GM23338 (cell line): ENCODE measurements around the gene MAT2A. TPM values are rescaled to one million over a fixed set of nuclear protein-coding genes. Genes with fewer than 3 reads are reported as not detected.
A peak's percentile ranks its signal among the peaks of the same experiment; 100 is the strongest.

ENCODE experiments used
- ATAC-seq: fragments of 200-7000 bp; cut with Tn5 transposase; 3 replicates; pipeline ENCODE4 v1.9.1; 2020
- DNase-seq: peaks from one replicate; pipeline ENCODE4 v3.0.0-alpha.2; 2015; ENCODE audit warnings: low spot score
- H2AFZ ChIP-seq: fragments of 200-600 bp; sonication (generic); 2 replicates; pipeline ENCODE4 v1.8.0; 2016; ENCODE audit warnings: antibody characterized with exemption, mild to moderate bottlenecking, moderate library complexity
- H3F3A ChIP-seq: fragments of 200-600 bp; sonication (generic); replicated peaks from 2 replicates; pipeline ENCODE4 v1.8.0; 2017; ENCODE audit warnings: antibody characterized with exemption, mixed run types, low read depth
- H3K27ac ChIP-seq: fragments of 200-600 bp; sonication (generic); 2 replicates; pipeline ENCODE4 v1.6.1; 2016; ENCODE audit warnings: low read depth
- H3K27me3 ChIP-seq: fragments of 200-600 bp; sonication (generic); 2 replicates; pipeline ENCODE4 v1.8.0; 2016; ENCODE audit warnings: mild to moderate bottlenecking, mixed run types, moderate library complexity; ENCODE audit not compliant: insufficient read depth
- H3K36me3 ChIP-seq: fragments of 200-600 bp; sonication (generic); 2 replicates; pipeline ENCODE4 v1.8.0; 2016; ENCODE audit warnings: mild to moderate bottlenecking; ENCODE audit not compliant: insufficient read depth
- H3K4me1 ChIP-seq: fragments of 200-600 bp; sonication (generic); 2 replicates; pipeline ENCODE4 v1.8.0; 2016; ENCODE audit warnings: mild to moderate bottlenecking, moderate library complexity; ENCODE audit not compliant: insufficient read depth
- H3K4me2 ChIP-seq: fragments of 200-600 bp; sonication (generic); 2 replicates; pipeline ENCODE4 v1.7.1; 2017; ENCODE audit warnings: mixed run types
- H3K4me3 ChIP-seq: fragments of 200-600 bp; sonication (generic); 2 replicates; pipeline ENCODE4 v1.6.1; 2016; ENCODE audit warnings: mixed run types
- H3K79me2 ChIP-seq: fragments of 200-600 bp; sonication (generic); replicated peaks from 2 replicates; pipeline ENCODE4 v1.8.0; 2017; ENCODE audit warnings: mild to moderate bottlenecking; ENCODE audit not compliant: insufficient read depth
- H3K9me2 ChIP-seq: fragments of 200-600 bp; sonication (generic); 2 replicates; pipeline ENCODE4 v1.8.0; 2017; ENCODE audit not compliant: insufficient read depth
- H4K20me1 ChIP-seq: fragments of 200-600 bp; sonication (generic); replicated peaks from 2 replicates; pipeline ENCODE4 v1.8.0; 2017; ENCODE audit warnings: mild to moderate bottlenecking; ENCODE audit not compliant: insufficient read depth
- H3K27ac Mint-ChIP-seq: 2 replicates; pipeline ENCODE4 v1.8.0; 2020; ENCODE audit warnings: inconsistent platforms, mild to moderate bottlenecking, moderate library complexity, mixed read lengths
- H3K27me3 Mint-ChIP-seq: 3 replicates; pipeline ENCODE4 v1.8.0; 2022; ENCODE audit warnings: low read depth, mild to moderate bottlenecking, moderate library complexity, mixed read lengths, inconsistent platforms; ENCODE audit not compliant: insufficient read depth, poor library complexity
- H3K36me3 Mint-ChIP-seq: 3 replicates; pipeline ENCODE4 v1.8.0; 2021; ENCODE audit warnings: low read depth, mild to moderate bottlenecking, inconsistent platforms, moderate library complexity, mixed read lengths
- H3K4me1 Mint-ChIP-seq: 3 replicates; pipeline ENCODE4 v1.8.0; 2020; ENCODE audit warnings: mild to moderate bottlenecking, inconsistent platforms, mixed read lengths
- H3K4me3 Mint-ChIP-seq: 3 replicates; pipeline ENCODE4 v1.8.0; 2021; ENCODE audit warnings: moderate library complexity, mild to moderate bottlenecking, inconsistent platforms, mixed read lengths
- H3K9me3 Mint-ChIP-seq: 3 replicates; pipeline ENCODE4 v1.8.0; 2020; ENCODE audit warnings: moderate library complexity, mild to moderate bottlenecking, inconsistent platforms, mixed read lengths
- EZH2 ChIP-seq: fragments of 200-600 bp; sonication (generic); IDR thresholded peaks from one replicate; pipeline ENCODE4 v1.8.0; 2017; ENCODE audit warnings: antibody characterized with exemption, mild to moderate bottlenecking, low read depth; ENCODE audit not compliant: unreplicated experiment
- EZH2phosphoT487 ChIP-seq: fragments of 200-600 bp; sonication (generic); IDR thresholded peaks from one replicate; pipeline ENCODE4 v1.8.1; 2018; ENCODE audit warnings: antibody characterized with exemption; ENCODE audit not compliant: unreplicated experiment
- NANOG ChIP-seq: IDR thresholded peaks from 2 replicates; pipeline ENCODE4 v1.6.1; 2016; ENCODE audit warnings: antibody characterized with exemption, borderline replicate concordance
- STAT1 ChIP-seq: IDR thresholded peaks from one replicate; pipeline ENCODE4 v1.6.1; 2016; ENCODE audit warnings: antibody characterized with exemption; ENCODE audit not compliant: unreplicated experiment
- ZNF331 ChIP-seq: fragments of 250-450 bp; sonication (Bioruptor Pico); IDR thresholded peaks from 2 replicates; pipeline ENCODE4 v1.5.0; 2020; ENCODE audit warnings: low read depth, mild to moderate bottlenecking, moderate library complexity
- polyA plus RNA-seq: library from polyadenylated mRNA; unstranded; fragments of >200 nt; fragmentation: Nextera tagmentation; extraction: Ambion mirVana; gene quantifications from 2 replicates; pipeline ENCODE4 v1.2.1, GENCODE V29; 2016
- total RNA-seq: library from RNA; depleted of rRNA; stranded (reverse); fragments of >200 nt; shearing (Covaris generic); gene quantifications from 2 replicates; pipeline ENCODE4 v1.2.3, GENCODE V29; 2014
- TF ChIP-seq, protein P1 (sequence below): IDR thresholded peaks from 2 replicates; pipeline ENCODE4 v1.6.1; 2016; ENCODE audit warnings: antibody characterized with exemption
- TF ChIP-seq, protein P2 (sequence below): fragments of 250-450 bp; sonication (Bioruptor Pico); IDR thresholded peaks from 2 replicates; pipeline ENCODE4 v1.5.0; 2020; ENCODE audit warnings: mild to moderate bottlenecking, moderate library complexity
- TF ChIP-seq, protein P3 (sequence below): IDR thresholded peaks from one replicate; pipeline ENCODE4 v1.6.1; 2018; ENCODE audit warnings: antibody characterized with exemption; ENCODE audit not compliant: unreplicated experiment

The MAT2A gene
- total and polyA plus RNA-seq, 2 experiments from 2014 or later, result 105 to 232 TPM

DNA sequence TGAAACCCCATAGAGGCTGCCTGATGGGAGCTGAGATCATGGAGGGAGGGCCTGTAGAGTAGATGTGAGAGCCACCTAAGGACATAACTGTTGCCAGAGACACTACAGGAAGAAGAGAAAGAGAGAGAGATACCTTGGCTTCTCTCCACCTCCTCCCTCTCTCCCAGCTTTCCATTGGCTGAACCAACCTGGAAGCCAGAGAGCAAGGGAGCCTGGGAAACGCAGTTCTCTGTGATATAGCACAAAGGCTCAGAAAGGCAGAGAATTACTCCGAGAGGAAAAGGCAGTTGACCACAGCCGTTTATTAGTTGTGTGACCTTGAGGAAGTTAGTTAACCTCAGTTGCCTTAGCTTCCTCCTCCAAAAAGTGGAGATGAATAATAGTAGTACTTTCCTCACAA is 37.7 kb upstream of the MAT2A start:
- peak; percentile 89 for ATAC-seq
- Histone ChIP-seq H3K4me2 (no peak overlapping the region), H3K4me3 (no peak overlapping the region), H3K27me3 (no peaks in the 10 kb centered on the region), H4K20me1 (0 out of 2 replicates have a peak, but pooled peaks cover 3% of the 10 kb centered on the region), H2AFZ (peak overlapping the region; percentile 67; the same call in 1 of the 2 replicates), H3K36me3 (no peaks in the 10 kb centered on the region), H3K27ac (no peak overlapping the region), H3K4me1 (peaks cover 6% of the 10 kb centered on the region), H3K9me2 (0 out of 2 replicates have a peak, but pooled peaks cover 3% of the 10 kb centered on the region), H3K79me2 (no peaks in the 10 kb centered on the region), H3F3A (no peaks in the 10 kb centered on the region)
- H3K9me3 Mint-ChIP-seq, result no peaks in the 10 kb centered on the region; the same call in 2 of the 3 replicates
- DNase-seq, result peak; percentile 65
- no peaks in the 10 kb centered on the region for H3K36me3 Mint-ChIP-seq
- H3K4me1 Mint-ChIP-seq, result peaks cover 5% of the 10 kb centered on the region
- TF ChIP-seq NANOG, result no peak
- TF ChIP-seq, protein P1, sequence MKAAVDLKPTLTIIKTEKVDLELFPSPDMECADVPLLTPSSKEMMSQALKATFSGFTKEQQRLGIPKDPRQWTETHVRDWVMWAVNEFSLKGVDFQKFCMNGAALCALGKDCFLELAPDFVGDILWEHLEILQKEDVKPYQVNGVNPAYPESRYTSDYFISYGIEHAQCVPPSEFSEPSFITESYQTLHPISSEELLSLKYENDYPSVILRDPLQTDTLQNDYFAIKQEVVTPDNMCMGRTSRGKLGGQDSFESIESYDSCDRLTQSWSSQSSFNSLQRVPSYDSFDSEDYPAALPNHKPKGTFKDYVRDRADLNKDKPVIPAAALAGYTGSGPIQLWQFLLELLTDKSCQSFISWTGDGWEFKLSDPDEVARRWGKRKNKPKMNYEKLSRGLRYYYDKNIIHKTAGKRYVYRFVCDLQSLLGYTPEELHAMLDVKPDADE, result 0 out of 2 replicates have a peak, but pooled peaks have one; percentile 35
- H3K27ac Mint-ChIP-seq, result no peak overlapping the region; the same call in 1 of the 2 replicates
- H3K4me3 Mint-ChIP-seq, result no peak overlapping the region
- peaks cover 6% of the 10 kb centered on the region for H3K27me3 Mint-ChIP-seq

DNA sequence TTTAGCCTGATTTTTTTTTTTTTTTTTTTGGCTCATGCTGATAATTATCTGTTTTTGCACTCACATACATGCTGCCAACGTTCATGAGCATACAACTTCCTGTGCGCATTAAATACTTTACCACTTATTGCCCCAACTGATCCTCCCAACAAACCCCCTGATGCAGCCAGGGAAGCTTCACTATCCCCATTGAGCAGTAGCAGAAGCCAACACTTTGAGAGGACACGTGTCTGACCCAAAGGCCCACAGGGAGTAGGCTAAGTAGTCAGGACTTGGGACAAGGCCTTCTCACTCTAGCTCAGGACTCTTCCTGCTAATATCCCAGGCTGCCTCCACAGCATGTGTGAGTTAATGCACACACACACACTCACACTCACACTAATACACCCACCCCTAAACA is 36.2 kb upstream of the MAT2A start:
- Histone ChIP-seq H3K4me2 (no peak overlapping the region), H3K27ac (no peak overlapping the region), H2AFZ (no peak overlapping the region), H3K4me3 (no peak overlapping the region), H3K79me2 (no peaks in the 10 kb centered on the region), H3K9me2 (no peaks in the 10 kb centered on the region), H4K20me1 (0 out of 2 replicates have a peak, but pooled peaks cover 2% of the 10 kb centered on the region), H3K36me3 (no peaks in the 10 kb centered on the region), H3F3A (no peaks in the 10 kb centered on the region), H3K4me1 (peaks cover 6% of the 10 kb centered on the region), H3K27me3 (no peaks in the 10 kb centered on the region)
- H3K36me3 Mint-ChIP-seq, result no peaks in the 10 kb centered on the region
- H3K4me1 Mint-ChIP-seq, result peaks cover 5% of the 10 kb centered on the region
- H3K4me3 Mint-ChIP-seq, result no peak overlapping the region
- DNase-seq (no peak), ATAC-seq (no peak)
- H3K27ac Mint-ChIP-seq, result no peak overlapping the region
- no peaks in the 10 kb centered on the region; the same call in 2 of the 3 replicates for H3K9me3 Mint-ChIP-seq
- peaks cover 7% of the 10 kb centered on the region for H3K27me3 Mint-ChIP-seq
- no peak for TF ChIP-seq ZNF331 (CRISPR knock-in tag)
- no peak for TF ChIP-seq EZH2phosphoT487
- TF ChIP-seq STAT1, result no peak
- TF ChIP-seq, protein P1, result no peak
- TF ChIP-seq, protein P2, sequence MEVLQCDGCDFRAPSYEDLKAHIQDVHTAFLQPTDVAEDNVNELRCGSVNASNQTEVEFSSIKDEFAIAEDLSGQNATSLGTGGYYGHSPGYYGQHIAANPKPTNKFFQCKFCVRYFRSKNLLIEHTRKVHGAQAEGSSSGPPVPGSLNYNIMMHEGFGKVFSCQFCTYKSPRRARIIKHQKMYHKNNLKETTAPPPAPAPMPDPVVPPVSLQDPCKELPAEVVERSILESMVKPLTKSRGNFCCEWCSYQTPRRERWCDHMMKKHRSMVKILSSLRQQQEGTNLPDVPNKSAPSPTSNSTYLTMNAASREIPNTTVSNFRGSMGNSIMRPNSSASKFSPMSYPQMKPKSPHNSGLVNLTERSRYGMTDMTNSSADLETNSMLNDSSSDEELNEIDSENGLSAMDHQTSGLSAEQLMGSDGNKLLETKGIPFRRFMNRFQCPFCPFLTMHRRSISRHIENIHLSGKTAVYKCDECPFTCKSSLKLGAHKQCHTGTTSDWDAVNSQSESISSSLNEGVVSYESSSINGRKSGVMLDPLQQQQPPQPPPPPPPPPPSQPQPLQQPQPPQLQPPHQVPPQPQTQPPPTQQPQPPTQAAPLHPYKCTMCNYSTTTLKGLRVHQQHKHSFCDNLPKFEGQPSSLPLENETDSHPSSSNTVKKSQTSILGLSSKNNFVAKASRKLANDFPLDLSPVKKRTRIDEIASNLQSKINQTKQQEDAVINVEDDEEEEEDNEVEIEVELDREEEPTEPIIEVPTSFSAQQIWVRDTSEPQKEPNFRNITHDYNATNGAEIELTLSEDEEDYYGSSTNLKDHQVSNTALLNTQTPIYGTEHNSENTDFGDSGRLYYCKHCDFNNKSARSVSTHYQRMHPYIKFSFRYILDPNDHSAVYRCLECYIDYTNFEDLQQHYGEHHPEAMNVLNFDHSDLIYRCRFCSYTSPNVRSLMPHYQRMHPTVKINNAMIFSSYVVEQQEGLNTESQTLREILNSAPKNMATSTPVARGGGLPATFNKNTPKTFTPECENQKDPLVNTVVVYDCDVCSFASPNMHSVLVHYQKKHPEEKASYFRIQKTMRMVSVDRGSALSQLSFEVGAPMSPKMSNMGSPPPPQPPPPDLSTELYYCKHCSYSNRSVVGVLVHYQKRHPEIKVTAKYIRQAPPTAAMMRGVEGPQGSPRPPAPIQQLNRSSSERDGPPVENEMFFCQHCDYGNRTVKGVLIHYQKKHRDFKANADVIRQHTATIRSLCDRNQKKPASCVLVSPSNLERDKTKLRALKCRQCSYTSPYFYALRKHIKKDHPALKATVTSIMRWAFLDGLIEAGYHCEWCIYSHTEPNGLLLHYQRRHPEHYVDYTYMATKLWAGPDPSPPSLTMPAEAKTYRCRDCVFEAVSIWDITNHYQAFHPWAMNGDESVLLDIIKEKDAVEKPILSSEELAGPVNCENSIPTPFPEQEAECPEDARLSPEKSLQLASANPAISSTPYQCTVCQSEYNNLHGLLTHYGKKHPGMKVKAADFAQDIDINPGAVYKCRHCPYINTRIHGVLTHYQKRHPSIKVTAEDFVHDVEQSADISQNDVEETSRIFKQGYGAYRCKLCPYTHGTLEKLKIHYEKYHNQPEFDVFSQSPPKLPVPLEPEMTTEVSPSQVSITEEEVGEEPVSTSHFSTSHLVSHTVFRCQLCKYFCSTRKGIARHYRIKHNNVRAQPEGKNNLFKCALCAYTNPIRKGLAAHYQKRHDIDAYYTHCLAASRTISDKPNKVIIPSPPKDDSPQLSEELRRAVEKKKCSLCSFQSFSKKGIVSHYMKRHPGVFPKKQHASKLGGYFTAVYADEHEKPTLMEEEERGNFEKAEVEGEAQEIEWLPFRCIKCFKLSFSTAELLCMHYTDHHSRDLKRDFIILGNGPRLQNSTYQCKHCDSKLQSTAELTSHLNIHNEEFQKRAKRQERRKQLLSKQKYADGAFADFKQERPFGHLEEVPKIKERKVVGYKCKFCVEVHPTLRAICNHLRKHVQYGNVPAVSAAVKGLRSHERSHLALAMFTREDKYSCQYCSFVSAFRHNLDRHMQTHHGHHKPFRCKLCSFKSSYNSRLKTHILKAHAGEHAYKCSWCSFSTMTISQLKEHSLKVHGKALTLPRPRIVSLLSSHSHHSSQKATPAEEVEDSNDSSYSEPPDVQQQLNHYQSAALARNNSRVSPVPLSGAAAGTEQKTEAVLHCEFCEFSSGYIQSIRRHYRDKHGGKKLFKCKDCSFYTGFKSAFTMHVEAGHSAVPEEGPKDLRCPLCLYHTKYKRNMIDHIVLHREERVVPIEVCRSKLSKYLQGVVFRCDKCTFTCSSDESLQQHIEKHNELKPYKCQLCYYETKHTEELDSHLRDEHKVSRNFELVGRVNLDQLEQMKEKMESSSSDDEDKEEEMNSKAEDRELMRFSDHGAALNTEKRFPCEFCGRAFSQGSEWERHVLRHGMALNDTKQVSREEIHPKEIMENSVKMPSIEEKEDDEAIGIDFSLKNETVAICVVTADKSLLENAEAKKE (CRISPR knock-in tag), result no peak
- TF ChIP-seq, protein P3, sequence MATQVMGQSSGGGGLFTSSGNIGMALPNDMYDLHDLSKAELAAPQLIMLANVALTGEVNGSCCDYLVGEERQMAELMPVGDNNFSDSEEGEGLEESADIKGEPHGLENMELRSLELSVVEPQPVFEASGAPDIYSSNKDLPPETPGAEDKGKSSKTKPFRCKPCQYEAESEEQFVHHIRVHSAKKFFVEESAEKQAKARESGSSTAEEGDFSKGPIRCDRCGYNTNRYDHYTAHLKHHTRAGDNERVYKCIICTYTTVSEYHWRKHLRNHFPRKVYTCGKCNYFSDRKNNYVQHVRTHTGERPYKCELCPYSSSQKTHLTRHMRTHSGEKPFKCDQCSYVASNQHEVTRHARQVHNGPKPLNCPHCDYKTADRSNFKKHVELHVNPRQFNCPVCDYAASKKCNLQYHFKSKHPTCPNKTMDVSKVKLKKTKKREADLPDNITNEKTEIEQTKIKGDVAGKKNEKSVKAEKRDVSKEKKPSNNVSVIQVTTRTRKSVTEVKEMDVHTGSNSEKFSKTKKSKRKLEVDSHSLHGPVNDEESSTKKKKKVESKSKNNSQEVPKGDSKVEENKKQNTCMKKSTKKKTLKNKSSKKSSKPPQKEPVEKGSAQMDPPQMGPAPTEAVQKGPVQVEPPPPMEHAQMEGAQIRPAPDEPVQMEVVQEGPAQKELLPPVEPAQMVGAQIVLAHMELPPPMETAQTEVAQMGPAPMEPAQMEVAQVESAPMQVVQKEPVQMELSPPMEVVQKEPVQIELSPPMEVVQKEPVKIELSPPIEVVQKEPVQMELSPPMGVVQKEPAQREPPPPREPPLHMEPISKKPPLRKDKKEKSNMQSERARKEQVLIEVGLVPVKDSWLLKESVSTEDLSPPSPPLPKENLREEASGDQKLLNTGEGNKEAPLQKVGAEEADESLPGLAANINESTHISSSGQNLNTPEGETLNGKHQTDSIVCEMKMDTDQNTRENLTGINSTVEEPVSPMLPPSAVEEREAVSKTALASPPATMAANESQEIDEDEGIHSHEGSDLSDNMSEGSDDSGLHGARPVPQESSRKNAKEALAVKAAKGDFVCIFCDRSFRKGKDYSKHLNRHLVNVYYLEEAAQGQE, result no peak
- TF ChIP-seq EZH2, result no peak
